Liver (tissue), 3 donors: Measurements from ENCODE around the gene ATXN1.

Source experiments
- EGR1 ChIP-seq, 2 donors: IDR thresholded peaks; 2 replicates each; pipeline ENCODE4 v1.6.1; 2016 to 2018; ENCODE audit warnings: antibody characterized with exemption in 2 of 2, low read depth in 2 of 2
- FOXA1 ChIP-seq: IDR thresholded peaks from 2 replicates; pipeline ENCODE4 v1.6.1; 2016; ENCODE audit warnings: antibody characterized with exemption
- FOXA2 ChIP-seq: IDR thresholded peaks from 2 replicates; pipeline ENCODE4 v1.6.1; 2016; ENCODE audit warnings: antibody characterized with exemption
- GABPA ChIP-seq, 2 donors: IDR thresholded peaks in 1 of 2; conservative IDR thresholded peaks in 1 of 2; 2 replicates each; pipeline ENCODE4 v1.6.1; 2016; ENCODE audit warnings: antibody characterized with exemption in 2 of 2, mild to moderate bottlenecking in 1 of 2, moderate library complexity in 1 of 2
- HNF4G ChIP-seq: IDR thresholded peaks from 2 replicates; pipeline ENCODE4 v1.6.1; 2016; ENCODE audit warnings: antibody characterized with exemption
- JUND ChIP-seq, 2 donors: IDR thresholded peaks; 2 replicates each; pipeline ENCODE4 v1.6.1; 2016; ENCODE audit warnings: antibody characterized with exemption in 2 of 2
- RAD21 ChIP-seq, 2 donors: IDR thresholded peaks; 2 replicates each; pipeline ENCODE4 v1.6.1; 2016; ENCODE audit warnings: antibody characterized with exemption in 2 of 2, mild to moderate bottlenecking in 2 of 2
- SP1 ChIP-seq: IDR thresholded peaks from 2 replicates; pipeline ENCODE4 v1.6.1; 2018; ENCODE audit warnings: antibody characterized with exemption, mild to moderate bottlenecking
- YY1 ChIP-seq: IDR thresholded peaks from 2 replicates; pipeline ENCODE4 v1.6.1; 2016; ENCODE audit warnings: antibody characterized with exemption, mild to moderate bottlenecking
- TF ChIP-seq, protein P1 (sequence below): fragments of 150-350 bp; IDR thresholded peaks from 2 replicates; pipeline ENCODE4 v1.5.1; 2017; ENCODE audit warnings: improper control_type of control experiment, low read depth, low read length; ENCODE audit not compliant: missing input control
- TF ChIP-seq, protein P2 (sequence below): IDR thresholded peaks from 2 replicates; pipeline ENCODE4 v1.6.1; 2016; ENCODE audit warnings: antibody characterized with exemption, mild to moderate bottlenecking
- TF ChIP-seq, protein P3 (sequence below): IDR thresholded peaks from 2 replicates; pipeline ENCODE4 v1.6.1; 2016; ENCODE audit warnings: antibody characterized with exemption
- donor health status: healthy.
- donor health status: healthy.

DNA sequence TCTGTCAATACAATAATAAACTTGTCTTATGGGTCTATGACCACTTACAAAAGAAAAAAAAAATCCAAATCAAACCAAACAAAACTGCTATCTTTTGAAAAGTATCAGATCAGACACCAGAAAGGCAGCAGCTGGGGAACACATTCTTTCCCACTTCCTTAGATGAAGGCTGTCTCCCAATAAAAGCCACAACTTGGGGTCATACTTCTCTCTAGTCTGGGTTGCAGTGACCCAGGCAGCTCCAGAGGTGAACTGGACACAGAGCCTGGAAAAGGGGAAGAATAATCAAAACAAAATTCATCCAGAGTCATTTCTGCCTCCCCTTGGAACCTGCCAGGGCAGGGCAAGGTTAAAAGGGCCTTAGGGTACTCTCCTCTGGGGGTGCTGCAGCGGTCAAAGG is 19.1 kb downstream of the ATXN1 start:
- TF ChIP-seq, protein P1, sequence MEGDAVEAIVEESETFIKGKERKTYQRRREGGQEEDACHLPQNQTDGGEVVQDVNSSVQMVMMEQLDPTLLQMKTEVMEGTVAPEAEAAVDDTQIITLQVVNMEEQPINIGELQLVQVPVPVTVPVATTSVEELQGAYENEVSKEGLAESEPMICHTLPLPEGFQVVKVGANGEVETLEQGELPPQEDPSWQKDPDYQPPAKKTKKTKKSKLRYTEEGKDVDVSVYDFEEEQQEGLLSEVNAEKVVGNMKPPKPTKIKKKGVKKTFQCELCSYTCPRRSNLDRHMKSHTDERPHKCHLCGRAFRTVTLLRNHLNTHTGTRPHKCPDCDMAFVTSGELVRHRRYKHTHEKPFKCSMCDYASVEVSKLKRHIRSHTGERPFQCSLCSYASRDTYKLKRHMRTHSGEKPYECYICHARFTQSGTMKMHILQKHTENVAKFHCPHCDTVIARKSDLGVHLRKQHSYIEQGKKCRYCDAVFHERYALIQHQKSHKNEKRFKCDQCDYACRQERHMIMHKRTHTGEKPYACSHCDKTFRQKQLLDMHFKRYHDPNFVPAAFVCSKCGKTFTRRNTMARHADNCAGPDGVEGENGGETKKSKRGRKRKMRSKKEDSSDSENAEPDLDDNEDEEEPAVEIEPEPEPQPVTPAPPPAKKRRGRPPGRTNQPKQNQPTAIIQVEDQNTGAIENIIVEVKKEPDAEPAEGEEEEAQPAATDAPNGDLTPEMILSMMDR: no peak
- TF ChIP-seq HNF4G (no peak), SP1 (no peak), EGR1 (IDR thresholded peaks at IDR 0.05; ENCODE audit: low read depth in 2 of 2) (no peak), RAD21 (IDR thresholded peaks at IDR 0.05) (no peak), FOXA1 (no peak), YY1 (no peak), JUND (IDR thresholded peaks at IDR 0.05) (no peak), FOXA2 (no peak), GABPA (IDR thresholded peaks at IDR 0.05 in 1 of 2, conservative IDR thresholded peaks at IDR 0.05 in 1 of 2) (no peak)
- TF ChIP-seq, protein P2, sequence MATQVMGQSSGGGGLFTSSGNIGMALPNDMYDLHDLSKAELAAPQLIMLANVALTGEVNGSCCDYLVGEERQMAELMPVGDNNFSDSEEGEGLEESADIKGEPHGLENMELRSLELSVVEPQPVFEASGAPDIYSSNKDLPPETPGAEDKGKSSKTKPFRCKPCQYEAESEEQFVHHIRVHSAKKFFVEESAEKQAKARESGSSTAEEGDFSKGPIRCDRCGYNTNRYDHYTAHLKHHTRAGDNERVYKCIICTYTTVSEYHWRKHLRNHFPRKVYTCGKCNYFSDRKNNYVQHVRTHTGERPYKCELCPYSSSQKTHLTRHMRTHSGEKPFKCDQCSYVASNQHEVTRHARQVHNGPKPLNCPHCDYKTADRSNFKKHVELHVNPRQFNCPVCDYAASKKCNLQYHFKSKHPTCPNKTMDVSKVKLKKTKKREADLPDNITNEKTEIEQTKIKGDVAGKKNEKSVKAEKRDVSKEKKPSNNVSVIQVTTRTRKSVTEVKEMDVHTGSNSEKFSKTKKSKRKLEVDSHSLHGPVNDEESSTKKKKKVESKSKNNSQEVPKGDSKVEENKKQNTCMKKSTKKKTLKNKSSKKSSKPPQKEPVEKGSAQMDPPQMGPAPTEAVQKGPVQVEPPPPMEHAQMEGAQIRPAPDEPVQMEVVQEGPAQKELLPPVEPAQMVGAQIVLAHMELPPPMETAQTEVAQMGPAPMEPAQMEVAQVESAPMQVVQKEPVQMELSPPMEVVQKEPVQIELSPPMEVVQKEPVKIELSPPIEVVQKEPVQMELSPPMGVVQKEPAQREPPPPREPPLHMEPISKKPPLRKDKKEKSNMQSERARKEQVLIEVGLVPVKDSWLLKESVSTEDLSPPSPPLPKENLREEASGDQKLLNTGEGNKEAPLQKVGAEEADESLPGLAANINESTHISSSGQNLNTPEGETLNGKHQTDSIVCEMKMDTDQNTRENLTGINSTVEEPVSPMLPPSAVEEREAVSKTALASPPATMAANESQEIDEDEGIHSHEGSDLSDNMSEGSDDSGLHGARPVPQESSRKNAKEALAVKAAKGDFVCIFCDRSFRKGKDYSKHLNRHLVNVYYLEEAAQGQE: no peak
- TF ChIP-seq, protein P3, sequence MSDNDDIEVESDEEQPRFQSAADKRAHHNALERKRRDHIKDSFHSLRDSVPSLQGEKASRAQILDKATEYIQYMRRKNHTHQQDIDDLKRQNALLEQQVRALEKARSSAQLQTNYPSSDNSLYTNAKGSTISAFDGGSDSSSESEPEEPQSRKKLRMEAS: no peak
